HL-60 (cell line): ENCODE results near the gene GMPR.

ENCODE experiments used
- DNase-seq, 2 experiments: peaks; one replicate each; pipeline ENCODE4 v3.0.0-alpha.2; 2010 to 2020; ENCODE audit warnings: low read depth in 1 of 2, low spot score in 1 of 2
- H3K27ac ChIP-seq: fragments of 250-450 bp; sonication (Bioruptor Pico); replicated peaks from 2 replicates; pipeline ENCODE4 v1.5.1; 2020; ENCODE audit warnings: mild to moderate bottlenecking, moderate library complexity
- H3K27me3 ChIP-seq: fragments of 250-450 bp; sonication (Bioruptor Pico); 2 replicates; pipeline ENCODE4 v1.5.1; 2021; ENCODE audit warnings: mild to moderate bottlenecking, moderate library complexity; ENCODE audit not compliant: insufficient read depth, poor library complexity, severe bottlenecking
- H3K4me3 ChIP-seq: replicated peaks from 2 replicates; pipeline ENCODE4 v1.5.1; 2011; ENCODE audit warnings: mild to moderate bottlenecking, control low read depth, low read length; ENCODE audit not compliant: insufficient read depth
- CTCF ChIP-seq: IDR thresholded peaks from one replicate; pipeline ENCODE4 v1.5.1; 2011; ENCODE audit warnings: low read length, control low read depth, inconsistent platforms; ENCODE audit not compliant: insufficient read depth
- GABPA ChIP-seq: IDR thresholded peaks from 2 replicates; pipeline ENCODE4 v1.6.1; 2012; ENCODE audit warnings: low read depth
- POLR2AphosphoS5 ChIP-seq: IDR thresholded peaks from 2 replicates; pipeline ENCODE4 v1.6.1; 2012; ENCODE audit warnings: low read depth
- REST ChIP-seq: IDR thresholded peaks from 2 replicates; pipeline ENCODE4 v1.6.1; 2012; ENCODE audit warnings: low read depth; ENCODE audit not compliant: insufficient replicate concordance
- SPI1 ChIP-seq: IDR thresholded peaks from 2 replicates; pipeline ENCODE4 v1.6.1; 2012; ENCODE audit warnings: low read depth, mild to moderate bottlenecking, borderline replicate concordance

GMPR gene

GRCh38 chr6:16237242-16237641 lies 1.1 kb upstream of the GMPR start:
- Histone ChIP-seq H3K27ac (no peak overlapping the region), H3K4me3 (no peak overlapping the region), H3K27me3 (peaks cover 31% of the 10 kb centered on the region)
- no peak for DNase-seq
- no peak for TF ChIP-seq GABPA
- no peak for TF ChIP-seq REST
- no peak for TF ChIP-seq SPI1
- no peak for TF ChIP-seq POLR2AphosphoS5
- TF ChIP-seq CTCF, result no peak

- TF ChIP-seq POLR2AphosphoS5 (no peak), REST (no peak), CTCF (no peak)
- DNase-seq, result peak in 1 of 2 experiments; percentile 52
- H3K4me3 ChIP-seq, result peak overlapping the region; percentile 49
- no peak overlapping the region for H3K27ac ChIP-seq
- peaks cover 31% of the 10 kb centered on the region for H3K27me3 ChIP-seq
Measured at GRCh38 chr6:16238963-16239797, 793 bp downstream of the GMPR start.

- no peak for DNase-seq
Measured at GRCh38 chr6:16239798-16240123, 1.4 kb downstream of the GMPR start.

More at GRCh38 chr6:16239798-16240123, 1.4 kb downstream of the GMPR start:
- no peak overlapping the region for H3K4me3 ChIP-seq
- TF ChIP-seq SPI1 (no peak), REST (no peak), GABPA (no peak), CTCF (peak; percentile 34), POLR2AphosphoS5 (no peak)
- H3K27ac ChIP-seq, result no peak overlapping the region
- H3K27me3 ChIP-seq, result peaks cover 31% of the 10 kb centered on the region
